ENCODE measurements around the gene RNU5B-1. TPM values are rescaled to one million over a fixed set of nuclear protein-coding genes. Genes with fewer than 3 reads are reported as not detected.

RNU5B-1 gene
- total RNA-seq (10 to 100 TPM in 1 of 2 experiments, not detected in 1; 24.0 TPM), polyA plus RNA-seq (not detected)

DNA sequence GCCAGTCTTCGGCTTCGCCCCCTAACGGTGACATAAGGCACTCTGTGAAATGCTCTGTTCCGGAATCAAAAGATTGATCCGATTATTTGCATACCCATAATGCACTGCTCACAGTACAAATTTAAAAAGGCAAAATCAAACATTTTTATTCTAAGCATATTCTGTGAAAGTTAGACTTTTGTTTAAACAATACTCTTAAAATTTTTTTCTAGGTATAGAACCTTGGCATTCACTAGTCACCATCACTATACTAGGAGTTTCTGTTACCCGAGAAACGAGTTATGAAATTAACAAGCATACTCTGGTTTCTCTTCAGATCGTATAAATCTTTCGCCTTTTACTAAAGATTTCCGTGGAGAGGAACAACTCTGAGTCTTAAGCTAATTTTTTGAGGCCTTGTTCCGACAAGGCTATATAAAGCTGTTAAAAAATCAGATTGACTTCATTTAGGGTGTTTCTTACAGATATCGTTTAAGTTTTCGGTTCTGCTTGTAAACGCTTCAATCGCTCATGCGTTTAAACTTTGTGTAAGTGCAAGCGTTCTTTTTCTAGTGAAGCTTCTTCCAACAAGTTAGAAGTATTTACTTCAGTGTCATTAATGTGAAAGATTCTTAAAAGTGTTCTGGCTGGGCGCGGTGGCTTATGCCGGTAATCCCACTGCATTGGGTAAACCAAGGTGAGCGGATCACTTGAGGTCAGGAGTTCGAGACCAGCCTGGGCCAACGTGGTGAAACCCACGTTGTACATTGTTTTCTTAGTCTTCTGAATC, at the start of gene RNU5B-1:
Gene RNU5B-1, plus strand, starts transcription at position 297 of the 769 bp plus-strand sequence.
- Histone ChIP-seq H3K27ac (ENCODE audit: low read depth, low read length) (peak within 1 kb of the TSS; percentile 92), H3K4me1 (ENCODE audit: insufficient read depth, low read length) (peaks cover 24% of the 10 kb centered on the region), H3K4me3 (ENCODE audit: low read length in 2 of 2) (peak within 1 kb of the TSS; percentile 61 to 73), H3K36me3 (ENCODE audit: insufficient read depth, low read length) (no peaks in the 10 kb centered on the region), H3K27me3 (ENCODE audit: insufficient read depth, low read length) (no peaks in the 10 kb centered on the region), H3K9me3 (ENCODE audit: control insufficient read depth in 1 of 2, low read length in 2 of 2) (no peaks in the 10 kb centered on the region)
- ChIA-PET POLR2A (ENCODE audit: partially characterized antibody) (interaction anchor here (0.6 to 4.3 kb wide), 26 partner anchors 9 to 917 kb away, joined by 3 to 89 read pairs (median 4); partner anchors contain the start of genes CLPX, PARP16, PDCD7 and RAB11A), CTCF (ENCODE audit: partially characterized antibody) (interaction anchor here (0.7 to 3.5 kb wide), 7 partner anchors 10 to 119 kb away, joined by 3 to 24 read pairs (median 3); partner anchors contain the start of gene PARP16)
- Mint-ChIP-seq H3K36me3 (peaks cover 0 to 10% of the 10 kb centered on the region in 2 donors), H3K27me3 (no peaks in the 10 kb centered on the region), H3K4me1 (peaks cover 19 to 34% (median 26%) of the 10 kb centered on the region in 4 donors), H3K27ac (peak within 1 kb of the TSS; percentile 96 to 100 (median 99)), H3K9me3 (peaks cover 0 to 9% (median 0%) of the 10 kb centered on the region in 8 donors), H3K4me3 (peak within 1 kb of the TSS; percentile 91 to 98 (median 95))
- DNase-seq = peak; percentile 85 to 92 (median 91)
- intact Hi-C loops (cut with micrococcal nuclease) = loop anchor here (1.0 to 10.0 kb wide), 4 partner anchors 8 to 1200 kb away; partner anchors contain the start of genes CLPX, PARP16, RNU5A-1 and RPL4

DNA sequence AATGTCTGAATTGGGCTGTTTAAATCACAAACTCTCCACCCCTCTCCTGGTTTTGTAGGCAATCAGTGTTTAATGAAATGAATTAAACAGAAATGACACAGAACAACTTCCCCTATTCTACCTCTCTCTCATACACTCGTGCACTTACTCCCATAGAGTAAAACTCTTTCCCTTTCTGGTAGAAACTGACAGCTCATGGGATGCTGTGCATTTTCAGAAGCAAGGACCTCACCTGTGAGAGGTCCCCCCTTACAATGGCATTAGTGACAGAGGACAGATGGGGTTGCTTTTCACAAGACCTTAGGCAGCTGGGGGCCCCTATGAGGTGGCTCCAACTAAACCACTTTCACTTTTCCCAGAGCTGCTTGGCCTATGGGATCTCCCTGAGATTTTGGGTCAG, 49.7 kb upstream of the RNU5B-1 start:
- ChIA-PET POLR2A (ENCODE audit: partially characterized antibody) (no interaction called here), CTCF (ENCODE audit: partially characterized antibody) (no interaction called here)
- Histone ChIP-seq H3K4me3 (ENCODE audit: low read length in 2 of 2) (no peak overlapping the region), H3K27me3 (ENCODE audit: insufficient read depth, low read length) (no peaks in the 10 kb centered on the region), H3K9me3 (ENCODE audit: control insufficient read depth in 1 of 2, low read length in 2 of 2) (no peaks in the 10 kb centered on the region), H3K27ac (ENCODE audit: low read depth, low read length) (no peak overlapping the region), H3K4me1 (ENCODE audit: insufficient read depth, low read length) (no peaks in the 10 kb centered on the region), H3K36me3 (ENCODE audit: insufficient read depth, low read length) (peaks cover 18% of the 10 kb centered on the region)
- H3K4me1 Mint-ChIP-seq = peaks cover 0 to 5% (median 2%) of the 10 kb centered on the region in 4 donors
- no peak for DNase-seq
- peak overlapping the region in 1 of 7 donors; percentile 38 for H3K27ac Mint-ChIP-seq
- H3K36me3 Mint-ChIP-seq = peaks cover 39 to 41% of the 10 kb centered on the region in 2 donors
- intact Hi-C loops (cut with micrococcal nuclease) = no loop called here
- no peaks in the 10 kb centered on the region for H3K27me3 Mint-ChIP-seq
- H3K4me3 Mint-ChIP-seq = no peak overlapping the region
- H3K9me3 Mint-ChIP-seq = no peaks in the 10 kb centered on the region

GRCh38 chr15:65255486-65256140, 48.9 kb upstream of the RNU5B-1 start:
- H3K27ac Mint-ChIP-seq = peak overlapping the region in 1 of 7 donors; percentile 37
- intact Hi-C loops (cut with micrococcal nuclease) = no loop called here
- H3K9me3 Mint-ChIP-seq = no peaks in the 10 kb centered on the region
- peaks cover 0 to 3% (median under 1%) of the 10 kb centered on the region in 4 donors for H3K4me1 Mint-ChIP-seq
- no peaks in the 10 kb centered on the region for H3K27me3 ChIP-seq (ENCODE audit: insufficient read depth, low read length)
- H3K4me1 ChIP-seq (ENCODE audit: insufficient read depth, low read length) = no peaks in the 10 kb centered on the region
- no peaks in the 10 kb centered on the region for H3K27me3 Mint-ChIP-seq
- H3K36me3 Mint-ChIP-seq = peaks cover 48 to 50% of the 10 kb centered on the region in 2 donors
- no peaks in the 10 kb centered on the region for H3K9me3 ChIP-seq (ENCODE audit: control insufficient read depth in 1 of 2, low read length in 2 of 2)
- peaks cover 27% of the 10 kb centered on the region for H3K36me3 ChIP-seq (ENCODE audit: insufficient read depth, low read length)
- H3K27ac ChIP-seq (ENCODE audit: low read depth, low read length) = no peak overlapping the region
- DNase-seq = no peak
- ChIA-PET POLR2A (ENCODE audit: partially characterized antibody) (no interaction called here), CTCF (ENCODE audit: partially characterized antibody) (interaction anchor here (0.7 kb wide), 1 partner anchor 128 kb away, joined by 3 read pairs; no protein-coding TSS in a partner anchor)
- no peak overlapping the region for H3K4me3 ChIP-seq (ENCODE audit: low read length in 2 of 2)
- H3K4me3 Mint-ChIP-seq = no peak overlapping the region

- peaks cover 0 to 3% (median 0%) of the 10 kb centered on the region in 4 donors for H3K4me1 Mint-ChIP-seq
- intact Hi-C loops (cut with micrococcal nuclease) = no loop called here
- ChIA-PET POLR2A (ENCODE audit: partially characterized antibody) (no interaction called here), CTCF (ENCODE audit: partially characterized antibody) (no interaction called here)
- Histone ChIP-seq H3K27ac (ENCODE audit: low read depth, low read length) (no peak overlapping the region), H3K4me1 (ENCODE audit: insufficient read depth, low read length) (no peaks in the 10 kb centered on the region), H3K27me3 (ENCODE audit: insufficient read depth, low read length) (no peaks in the 10 kb centered on the region), H3K4me3 (ENCODE audit: low read length in 2 of 2) (no peak overlapping the region), H3K36me3 (ENCODE audit: insufficient read depth, low read length) (peaks cover 42% of the 10 kb centered on the region), H3K9me3 (ENCODE audit: control insufficient read depth in 1 of 2, low read length in 2 of 2) (no peaks in the 10 kb centered on the region)
- no peaks in the 10 kb centered on the region for H3K9me3 Mint-ChIP-seq
- no peak for DNase-seq
- H3K4me3 Mint-ChIP-seq = no peak overlapping the region
- no peak overlapping the region for H3K27ac Mint-ChIP-seq
- H3K27me3 Mint-ChIP-seq = no peaks in the 10 kb centered on the region
- peaks cover 68 to 69% of the 10 kb centered on the region in 2 donors for H3K36me3 Mint-ChIP-seq
These were observed 45.9 kb upstream of the RNU5B-1 start for GRCh38 chr15:65258375-65259262.

- intact Hi-C loops (cut with micrococcal nuclease) = no loop called here
- Histone ChIP-seq H3K4me1 (ENCODE audit: insufficient read depth, low read length) (no peaks in the 10 kb centered on the region), H3K36me3 (ENCODE audit: insufficient read depth, low read length) (peaks cover 42% of the 10 kb centered on the region), H3K27ac (ENCODE audit: low read depth, low read length) (no peak overlapping the region), H3K27me3 (ENCODE audit: insufficient read depth, low read length) (no peaks in the 10 kb centered on the region), H3K4me3 (ENCODE audit: low read length in 2 of 2) (no peak overlapping the region), H3K9me3 (ENCODE audit: control insufficient read depth in 1 of 2, low read length in 2 of 2) (no peaks in the 10 kb centered on the region)
- Mint-ChIP-seq H3K36me3 (peaks cover 69 to 73% of the 10 kb centered on the region in 2 donors), H3K9me3 (no peaks in the 10 kb centered on the region), H3K4me3 (no peak overlapping the region), H3K27ac (no peak overlapping the region), H3K27me3 (no peaks in the 10 kb centered on the region), H3K4me1 (peaks cover 0 to 3% (median 0%) of the 10 kb centered on the region in 4 donors)
- ChIA-PET POLR2A (ENCODE audit: partially characterized antibody) (no interaction called here), CTCF (ENCODE audit: partially characterized antibody) (no interaction called here)
- no peak for DNase-seq
These were observed 45.1 kb upstream of the RNU5B-1 start for GRCh38 chr15:65259367-65259797.

DNA sequence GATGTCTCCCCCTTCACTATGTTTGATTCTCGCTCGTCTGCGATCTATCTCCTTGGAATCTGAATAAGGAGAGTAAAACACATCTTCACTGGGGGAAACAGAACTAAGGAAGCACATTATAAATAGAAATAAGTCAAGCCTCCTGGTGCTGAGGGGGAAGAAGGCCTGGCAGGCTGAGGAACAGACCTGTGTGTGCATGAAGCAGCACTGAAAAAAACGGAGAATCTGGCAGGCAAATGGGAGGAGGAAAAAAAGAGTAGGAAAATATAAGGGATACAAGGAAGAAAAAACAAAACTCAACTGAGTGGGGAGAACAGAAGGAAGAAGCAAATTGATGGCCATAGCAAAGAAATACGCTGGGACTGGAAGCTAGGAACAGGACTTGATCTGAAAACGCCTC, 43.5 kb upstream of the RNU5B-1 start:
- Mint-ChIP-seq H3K9me3 (no peaks in the 10 kb centered on the region), H3K4me3 (no peak overlapping the region), H3K27ac (peak overlapping the region in 1 of 7 donors; percentile 18), H3K27me3 (no peaks in the 10 kb centered on the region), H3K4me1 (peaks cover 0 to 2% (median 0%) of the 10 kb centered on the region in 4 donors), H3K36me3 (peaks cover 67 to 77% of the 10 kb centered on the region in 2 donors)
- H3K27me3 ChIP-seq (ENCODE audit: insufficient read depth, low read length) = no peaks in the 10 kb centered on the region
- CTCF ChIA-PET (ENCODE audit: partially characterized antibody) = no interaction called here
- H3K4me3 ChIP-seq (ENCODE audit: low read length in 2 of 2) = no peak overlapping the region
- H3K27ac ChIP-seq (ENCODE audit: low read depth, low read length) = no peak overlapping the region
- DNase-seq = no peak
- H3K36me3 ChIP-seq (ENCODE audit: insufficient read depth, low read length) = peaks cover 50% of the 10 kb centered on the region
- no peaks in the 10 kb centered on the region for H3K9me3 ChIP-seq (ENCODE audit: control insufficient read depth in 1 of 2, low read length in 2 of 2)
- intact Hi-C loops (cut with micrococcal nuclease) = no loop called here
- H3K4me1 ChIP-seq (ENCODE audit: insufficient read depth, low read length) = no peaks in the 10 kb centered on the region
- POLR2A ChIA-PET (ENCODE audit: partially characterized antibody) = no interaction called here
